HFFc6 (cell line): ENCODE measurements around the gene DCLK2. TPM values are rescaled to one million over a fixed set of nuclear protein-coding genes. Genes with fewer than 3 reads are reported as not detected.

Experiments used
- DNase-seq: peaks from one replicate; pipeline ENCODE4 v3.0.0-alpha.2; 2018
- H3K27ac Mint-ChIP-seq: 2 replicates; pipeline ENCODE4 v1.8.0; 2020; ENCODE audit warnings: mild to moderate bottlenecking, mixed read lengths
- H3K27me3 Mint-ChIP-seq: 2 replicates; pipeline ENCODE4 v1.8.0; 2021; ENCODE audit warnings: mild to moderate bottlenecking, moderate library complexity, mixed read lengths; ENCODE audit not compliant: insufficient read depth
- H3K36me3 Mint-ChIP-seq: 2 replicates; pipeline ENCODE4 v1.8.0; 2021; ENCODE audit warnings: low read depth, mixed read lengths
- H3K4me1 Mint-ChIP-seq: 2 replicates; pipeline ENCODE4 v1.8.0; 2020; ENCODE audit warnings: low read depth, mixed read lengths
- H3K4me3 Mint-ChIP-seq: 2 replicates; pipeline ENCODE4 v1.8.0; 2020; ENCODE audit warnings: mild to moderate bottlenecking, moderate library complexity, mixed read lengths
- H3K9me3 Mint-ChIP-seq: 2 replicates; pipeline ENCODE4 v1.8.0; 2020; ENCODE audit warnings: mild to moderate bottlenecking, mixed read lengths
- total RNA-seq, 6 experiments: library from RNA; stranded (reverse); fragmentation: NEBNext Ultra II Directional; extraction: Animal tissue kit (Norgen Biotek cat#: 25700); gene quantifications; 2 replicates in 1 of 6; 3 replicates in 5 of 6; pipeline ENCODE4 v1.2.3, GENCODE V29; 2021
- TF ChIP-seq, protein P1 (sequence below): fragments of 200-600 bp; sonication (generic); IDR thresholded peaks from 2 replicates; pipeline ENCODE4 v1.5.0; 2021; ENCODE audit warnings: antibody characterized with exemption, mild to moderate bottlenecking

DCLK2 gene
- total RNA-seq, 6 experiments from 2014 or later: 36.7 to 53.7 (median 38.4) TPM

DNA sequence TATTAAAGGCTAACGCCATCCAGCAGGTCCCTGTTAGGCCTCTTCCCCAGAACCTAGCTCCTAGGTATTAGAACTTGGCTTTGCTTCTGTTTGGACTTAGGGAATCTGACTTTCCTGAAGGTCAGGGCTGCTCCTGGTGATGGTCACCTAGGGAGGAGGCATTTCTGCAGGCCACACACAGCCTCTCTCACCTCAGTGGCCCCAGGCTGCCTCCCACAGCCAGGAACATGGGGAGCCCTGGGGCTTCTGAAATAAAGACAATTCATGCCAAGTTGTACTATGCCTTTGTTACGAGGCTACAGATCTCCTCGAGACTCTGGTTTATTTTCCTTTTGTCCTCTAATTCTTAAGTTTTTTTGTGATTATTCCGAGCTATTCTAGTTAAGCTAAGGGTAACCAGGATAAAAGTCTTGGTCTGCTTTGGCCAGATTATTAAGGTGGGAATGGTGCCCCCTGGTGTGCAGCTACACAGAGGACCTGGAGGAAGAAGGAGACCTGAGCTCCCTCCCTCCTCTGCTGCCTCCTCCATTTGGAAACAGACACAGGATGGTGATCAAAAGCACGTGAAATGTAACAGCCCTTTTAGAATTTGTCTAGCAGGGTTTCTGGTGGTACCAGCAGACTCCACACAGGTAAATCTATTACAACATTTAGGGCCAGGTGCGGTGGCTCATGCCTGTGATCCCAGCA, 131.0 kb downstream of the DCLK2 start:
- DNase-seq: peak; percentile 56
- H3K9me3 Mint-ChIP-seq: no peaks in the 10 kb centered on the region
- H3K36me3 Mint-ChIP-seq: peaks cover 72% of the 10 kb centered on the region
- peaks cover 82% of the 10 kb centered on the region for H3K4me1 Mint-ChIP-seq
- TF ChIP-seq, protein P1, sequence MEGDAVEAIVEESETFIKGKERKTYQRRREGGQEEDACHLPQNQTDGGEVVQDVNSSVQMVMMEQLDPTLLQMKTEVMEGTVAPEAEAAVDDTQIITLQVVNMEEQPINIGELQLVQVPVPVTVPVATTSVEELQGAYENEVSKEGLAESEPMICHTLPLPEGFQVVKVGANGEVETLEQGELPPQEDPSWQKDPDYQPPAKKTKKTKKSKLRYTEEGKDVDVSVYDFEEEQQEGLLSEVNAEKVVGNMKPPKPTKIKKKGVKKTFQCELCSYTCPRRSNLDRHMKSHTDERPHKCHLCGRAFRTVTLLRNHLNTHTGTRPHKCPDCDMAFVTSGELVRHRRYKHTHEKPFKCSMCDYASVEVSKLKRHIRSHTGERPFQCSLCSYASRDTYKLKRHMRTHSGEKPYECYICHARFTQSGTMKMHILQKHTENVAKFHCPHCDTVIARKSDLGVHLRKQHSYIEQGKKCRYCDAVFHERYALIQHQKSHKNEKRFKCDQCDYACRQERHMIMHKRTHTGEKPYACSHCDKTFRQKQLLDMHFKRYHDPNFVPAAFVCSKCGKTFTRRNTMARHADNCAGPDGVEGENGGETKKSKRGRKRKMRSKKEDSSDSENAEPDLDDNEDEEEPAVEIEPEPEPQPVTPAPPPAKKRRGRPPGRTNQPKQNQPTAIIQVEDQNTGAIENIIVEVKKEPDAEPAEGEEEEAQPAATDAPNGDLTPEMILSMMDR: peak; percentile 77
- H3K27me3 Mint-ChIP-seq: peaks cover 16% of the 10 kb centered on the region
- H3K27ac Mint-ChIP-seq: peak overlapping the region; percentile 86
- H3K4me3 Mint-ChIP-seq: no peak overlapping the region; the same call in 1 of the 2 replicates

DNA sequence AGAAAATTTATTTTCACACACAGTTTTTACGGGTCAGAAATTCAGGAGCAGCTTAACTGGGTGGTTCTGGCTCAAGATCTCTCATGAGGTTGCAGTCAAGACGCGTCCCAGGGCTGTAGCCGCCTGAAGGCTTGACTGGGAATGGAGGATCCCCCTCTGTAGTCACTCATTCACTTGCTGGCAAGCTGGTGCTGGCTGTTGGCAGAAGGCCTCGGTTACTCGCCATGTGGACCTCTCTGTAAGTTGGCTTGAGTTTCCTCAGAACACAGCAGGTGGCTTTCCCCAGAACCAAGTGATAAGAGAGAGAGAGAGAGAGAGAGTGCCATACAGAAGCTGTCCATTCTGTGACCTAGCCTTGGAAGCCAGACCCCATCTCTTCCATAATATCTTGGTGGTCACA, 132.8 kb downstream of the DCLK2 start:
- Mint-ChIP-seq H3K4me1 (peaks cover 85% of the 10 kb centered on the region), H3K27me3 (peaks cover 20% of the 10 kb centered on the region), H3K4me3 (peak overlapping the region; percentile 47), H3K27ac (peak overlapping the region; percentile 86), H3K36me3 (peaks cover 71% of the 10 kb centered on the region), H3K9me3 (no peaks in the 10 kb centered on the region)
- TF ChIP-seq, protein P1: no peak
- no peak for DNase-seq

DNA sequence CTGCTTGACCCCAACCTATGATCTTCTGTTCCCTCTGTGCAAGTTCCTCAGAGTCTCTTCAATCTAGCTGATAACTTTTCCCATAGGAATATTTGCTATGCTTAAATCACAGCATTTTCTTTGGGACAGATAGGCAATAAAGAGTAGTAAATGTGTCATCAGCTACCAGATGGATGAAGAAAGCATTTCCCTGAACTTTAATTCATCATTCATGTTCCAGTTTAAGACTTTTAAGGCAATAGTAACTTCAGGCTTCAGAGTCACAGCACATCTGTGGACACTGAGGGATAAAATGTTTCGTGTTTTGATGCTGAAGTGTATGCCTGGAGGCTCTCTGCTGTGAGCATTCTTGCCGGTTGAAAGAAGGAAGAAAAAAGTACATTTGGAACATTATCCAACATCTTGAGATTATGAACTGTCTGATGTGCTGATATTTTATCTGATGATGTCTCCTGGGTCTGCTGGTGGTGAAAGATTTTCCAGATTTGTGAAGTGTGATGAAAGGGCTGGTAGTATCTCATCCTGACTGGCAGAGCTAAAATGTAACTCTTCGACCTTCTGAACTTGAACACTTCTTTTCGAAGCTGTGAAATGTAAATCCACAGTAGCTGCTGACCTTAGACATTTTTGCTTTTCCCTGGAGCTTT, 133.7 kb downstream of the DCLK2 start:
- DNase-seq: peak; percentile 84
- TF ChIP-seq, protein P1: no peak
- Mint-ChIP-seq H3K4me1 (peaks cover 86% of the 10 kb centered on the region), H3K4me3 (peak overlapping the region; percentile 47), H3K27me3 (peaks cover 20% of the 10 kb centered on the region), H3K9me3 (no peaks in the 10 kb centered on the region), H3K27ac (peak overlapping the region; percentile 86), H3K36me3 (peaks cover 70% of the 10 kb centered on the region)

DNA sequence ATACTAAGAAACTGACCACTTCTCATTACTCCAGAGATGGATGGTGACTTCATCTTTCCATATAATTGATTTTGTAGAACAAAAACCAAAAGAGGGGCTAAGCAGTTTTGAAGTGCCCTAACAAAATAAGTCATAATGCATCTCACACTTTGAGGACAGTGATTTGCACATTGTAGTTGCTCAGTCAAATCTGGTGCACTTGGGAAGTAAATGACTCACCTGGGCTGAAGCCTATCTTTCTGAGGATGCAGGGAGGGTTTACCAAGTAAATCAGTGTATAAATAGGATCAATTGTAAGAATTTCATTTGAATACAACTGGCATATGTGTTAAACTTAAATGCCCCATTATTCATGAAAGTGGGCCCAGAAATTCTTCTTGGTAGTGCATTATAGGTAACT, 134.2 kb downstream of the DCLK2 start:
- TF ChIP-seq, protein P1: no peak
- H3K36me3 Mint-ChIP-seq: peaks cover 67% of the 10 kb centered on the region

DNA sequence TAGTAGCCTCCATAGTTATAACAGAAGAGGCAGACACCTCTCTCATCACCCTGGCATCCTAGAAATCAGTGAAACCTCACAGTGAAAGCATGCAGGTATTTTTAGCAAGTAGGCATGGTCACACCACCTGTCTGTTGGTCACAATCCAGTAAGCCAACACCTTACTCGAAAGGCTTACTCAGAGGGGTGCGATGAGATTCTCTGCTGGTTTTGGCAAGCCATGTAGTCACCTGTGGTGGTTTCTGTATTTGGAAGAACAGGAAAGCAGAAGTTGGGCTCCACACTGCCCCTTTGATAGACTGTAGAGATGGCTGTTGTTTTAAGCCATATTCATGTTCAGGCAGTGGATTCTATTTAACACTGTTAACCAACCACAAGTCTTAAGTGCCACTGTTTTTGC, 134.7 kb downstream of the DCLK2 start:
- TF ChIP-seq, protein P1: no peak
- H3K27ac Mint-ChIP-seq: peak overlapping the region; percentile 86
- H3K9me3 Mint-ChIP-seq: no peaks in the 10 kb centered on the region
- H3K27me3 Mint-ChIP-seq: peaks cover 17% of the 10 kb centered on the region
- peaks cover 63% of the 10 kb centered on the region for H3K36me3 Mint-ChIP-seq
- no peak overlapping the region for H3K4me3 Mint-ChIP-seq
- no peak for DNase-seq
- peaks cover 86% of the 10 kb centered on the region for H3K4me1 Mint-ChIP-seq

More for the DNA sequence above, 134.2 kb downstream of the DCLK2 start:
- Mint-ChIP-seq H3K4me1 (peaks cover 86% of the 10 kb centered on the region), H3K9me3 (no peaks in the 10 kb centered on the region), H3K27me3 (peaks cover 20% of the 10 kb centered on the region), H3K27ac (peak overlapping the region; percentile 86), H3K4me3 (peak overlapping the region; percentile 47; the same call in 1 of the 2 replicates)
- DNase-seq: no peak
